HCT116 (cell line): ENCODE data around the gene SLC9A9. TPM values are rescaled to one million over a fixed set of nuclear protein-coding genes. Genes with fewer than 3 reads are reported as not detected.

ENCODE experiments used
- ATAC-seq: fragments of 200-7000 bp; cut with Tn5 transposase; 2 replicates; pipeline ENCODE4 v1.9.1; 2020; ENCODE audit warnings: mild to moderate bottlenecking, moderate library complexity
- BruUV-seq: library from RNA; stranded (reverse); fragments of 400-500 nt; replicated peaks from 2 replicates; lab custom pipeline; 2021; lab: Mats Ljungman, UMichigan
- CTCF ChIA-PET: fragments of 300-600 bp; sonication (Branson Sonifier 250); formaldehyde crosslinking; loops from one replicate; lab custom pipeline; 2021; ENCODE audit warnings: antibody characterized with exemption; lab: Charles Lee
- POLR2A ChIA-PET: fragments of 300-600, 350-600 bp; sonication (Branson Sonifier 250); formaldehyde crosslinking; loops from one replicate; lab custom pipeline; 2021; ENCODE audit warnings: antibody characterized with exemption; lab: Charles Lee
- RAD21 ChIA-PET, 2 experiments: fragments of 300-600 bp; sonication (Branson Sonifier 250); formaldehyde crosslinking; loops; one replicate each; lab custom pipeline; 2023; ENCODE audit warnings: low total read pairs in 2 of 2; ENCODE audit not compliant: uncharacterized antibody in 2 of 2, unreplicated experiment in 2 of 2, low non-redundant PET in 1 of 2; lab: Charles Lee
- DNase-seq: peaks from one replicate; pipeline ENCODE4 v3.0.0-alpha.2; 2010; ENCODE audit warnings: low read depth, low spot score
- H2AFZ ChIP-seq: fragments of 200-600 bp; shearing (Covaris generic), sonication (generic); 2 replicates; pipeline ENCODE4 v1.6.1; 2017; ENCODE audit warnings: low read depth, mixed run types, mixed read lengths, antibody characterized with exemption, low read length; ENCODE audit not compliant: poor library complexity, severe bottlenecking
- H3K27ac ChIP-seq: 2 replicates; pipeline ENCODE4 v1.5.1; 2012; ENCODE audit warnings: low read depth, low read length
- H3K27me3 ChIP-seq: fragments of 200-600 bp; sonication (generic); 2 replicates; pipeline ENCODE4 v1.6.1; 2016; ENCODE audit warnings: mixed run types, low read length, mixed read lengths; ENCODE audit not compliant: insufficient read depth
- H3K36me3 ChIP-seq, 2 experiments: fragments of 200-500 bp in 1 of 2; fragments of 200-600 bp in 1 of 2; sonication (Bioruptor generic) in 1 of 2; sonication (generic) in 1 of 2; 2 replicates each; pipeline versions ENCODE4 v1.5.1 to v1.6.1; 2014 to 2016; ENCODE audit warnings: low read length in 2 of 2, inconsistent platforms in 1 of 2, mixed read lengths in 1 of 2, mixed run types in 1 of 2; ENCODE audit not compliant: insufficient read depth in 2 of 2, control insufficient read depth in 1 of 2
- H3K4me1 ChIP-seq, 2 experiments: fragments of 200-600 bp in 1 of 2; sonication (generic) in 1 of 2; 2 replicates each; pipeline versions ENCODE4 v1.5.1 to v1.6.1; 2012 to 2017; ENCODE audit warnings: low read length in 2 of 2, inconsistent platforms in 1 of 2, mild to moderate bottlenecking in 1 of 2, mixed read lengths in 1 of 2, mixed run types in 1 of 2, moderate library complexity in 1 of 2; ENCODE audit not compliant: insufficient read depth in 2 of 2, control insufficient read depth in 1 of 2
- H3K4me2 ChIP-seq: fragments of 200-600 bp; sonication (generic); 2 replicates; pipeline ENCODE4 v1.6.1; 2017; ENCODE audit warnings: mixed run types, low read length, mixed read lengths
- H3K4me3 ChIP-seq, 2 experiments: fragments of 200-600 bp in 1 of 2; sonication (generic) in 1 of 2; replicated peaks in 1 of 2; 2 replicates each; pipeline ENCODE4 v1.5.1; 2011 to 2016; ENCODE audit warnings: low read length in 2 of 2, control low read depth in 1 of 2, low read depth in 1 of 2, mild to moderate bottlenecking in 1 of 2, mixed read lengths in 1 of 2, mixed run types in 1 of 2
- H3K79me2 ChIP-seq: fragments of 200-600 bp; sonication (generic); 2 replicates; pipeline ENCODE4 v1.6.1; 2017; ENCODE audit warnings: mild to moderate bottlenecking, mixed run types, low read length, moderate library complexity, mixed read lengths; ENCODE audit not compliant: insufficient read depth
- H3K9ac ChIP-seq: fragments of 200-600 bp; sonication (generic); 2 replicates; pipeline ENCODE4 v1.6.1; 2016; ENCODE audit warnings: low read length, mixed read lengths
- H3K9me2 ChIP-seq: fragments of 200-600 bp; sonication (generic), shearing (Covaris generic); 2 replicates; pipeline ENCODE4 v1.6.1; 2017; ENCODE audit warnings: mixed run types, mild to moderate bottlenecking, moderate library complexity; ENCODE audit not compliant: insufficient read depth
- H3K9me3 ChIP-seq, 2 experiments: fragments of 200-500 bp in 1 of 2; fragments of 200-600 bp in 1 of 2; sonication (Bioruptor generic) in 1 of 2; sonication (generic) in 1 of 2; 2 replicates each; pipeline ENCODE4 v1.6.1; 2014 to 2017; ENCODE audit warnings: low read length in 2 of 2, mixed read lengths in 2 of 2, inconsistent platforms in 1 of 2, low read depth in 1 of 2, mild to moderate bottlenecking in 1 of 2, mixed run types in 1 of 2, moderate library complexity in 1 of 2; ENCODE audit not compliant: control insufficient read depth in 1 of 2, insufficient read depth in 1 of 2
- H4K20me1 ChIP-seq: fragments of 200-600 bp; sonication (generic), shearing (Covaris generic); 2 replicates; pipeline ENCODE4 v1.6.1; 2017; ENCODE audit warnings: mixed run types, mild to moderate bottlenecking, moderate library complexity; ENCODE audit not compliant: insufficient read depth
- CBX3 ChIP-seq: IDR thresholded peaks from 2 replicates; pipeline ENCODE4 v1.6.1; 2012; ENCODE audit warnings: low read depth
- CEBPB ChIP-seq: IDR thresholded peaks from 2 replicates; pipeline ENCODE4 v1.6.1; 2012; ENCODE audit warnings: low read depth
- EZH2 ChIP-seq: fragments of 200-600 bp; sonication (generic); IDR thresholded peaks from 2 replicates; pipeline ENCODE4 v1.6.1; 2017; ENCODE audit warnings: antibody characterized with exemption, mixed run types
- EZH2phosphoT487 ChIP-seq: fragments of 200-600 bp; IDR thresholded peaks from 2 replicates; pipeline ENCODE4 v1.6.1; 2018; ENCODE audit warnings: antibody characterized with exemption, borderline replicate concordance
- FOSL1 ChIP-seq: IDR thresholded peaks from 2 replicates; pipeline ENCODE4 v1.6.1; 2012; ENCODE audit warnings: low read depth
- JUND ChIP-seq: IDR thresholded peaks from 2 replicates; pipeline ENCODE4 v1.6.1; 2012
- POLR2A ChIP-seq: IDR thresholded peaks from 2 replicates; pipeline ENCODE4 v1.7.0; 2011; ENCODE audit warnings: borderline replicate concordance; ENCODE audit not compliant: insufficient read depth, insufficient read length; ENCODE audit errors: extremely low read depth
- POLR2AphosphoS5 ChIP-seq: IDR thresholded peaks from 2 replicates; pipeline ENCODE4 v1.6.1; 2011; ENCODE audit warnings: mild to moderate bottlenecking, low read depth, low read length, moderate library complexity
- RAD21 ChIP-seq: IDR thresholded peaks from 2 replicates; pipeline ENCODE4 v1.6.1; 2012; ENCODE audit warnings: low read depth, mild to moderate bottlenecking
- SP1 ChIP-seq: IDR thresholded peaks from 2 replicates; pipeline ENCODE4 v1.6.1; 2012; ENCODE audit warnings: low read depth
- SRF ChIP-seq: IDR thresholded peaks from 2 replicates; pipeline ENCODE4 v1.6.1; 2012; ENCODE audit warnings: low read depth
- TCF7L2 ChIP-seq: IDR thresholded peaks from 2 replicates; pipeline ENCODE4 v1.7.0; 2011; ENCODE audit warnings: borderline replicate concordance, inconsistent platforms; ENCODE audit not compliant: insufficient read depth, insufficient read length; ENCODE audit errors: extremely low read depth
- YY1 ChIP-seq: IDR thresholded peaks from 2 replicates; pipeline ENCODE4 v1.6.1; 2011; ENCODE audit warnings: low read length, low read depth, moderate library complexity, mild to moderate bottlenecking; ENCODE audit not compliant: insufficient replicate concordance; ENCODE audit errors: extremely low read depth
- ZFX ChIP-seq: fragments of 450-650 bp; IDR thresholded peaks from 2 replicates; pipeline ENCODE4 v1.6.1; 2017
- ZNF274 ChIP-seq: fragments of 200-500 bp; sonication (Bioruptor generic); IDR thresholded peaks from 2 replicates; pipeline ENCODE4 v1.6.1; 2014; ENCODE audit warnings: mild to moderate bottlenecking, low read depth, low read length, inconsistent platforms
- intact Hi-C: fragments of 100-400 bp; cut with micrococcal nuclease; formaldehyde crosslinking; loops from 2 replicates; pipeline ENCODE4 v1.10.0; 2022
- total RNA-seq: library from RNA; stranded (reverse); gene quantifications from one replicate; pipeline ENCODE4 v1.2.1, GENCODE V29; 2021; ENCODE audit not compliant: unreplicated experiment
- TF ChIP-seq, protein P1 (sequence below): IDR thresholded peaks from 2 replicates; pipeline ENCODE4 v1.6.1; 2011; ENCODE audit warnings: mild to moderate bottlenecking, low read length, moderate library complexity; ENCODE audit not compliant: insufficient replicate concordance; ENCODE audit errors: extremely low read depth
- TF ChIP-seq, protein P2 (sequence below): IDR thresholded peaks from 2 replicates; pipeline ENCODE4 v1.6.1; 2012
- TF ChIP-seq, protein P3 (sequence below), 3 experiments: fragments of 200-600 bp in 1 of 3; sonication (generic) in 1 of 3; IDR thresholded peaks in 2 of 3; conservative IDR thresholded peaks in 1 of 3; 2 replicates each; pipeline ENCODE4 v1.5.1; 2012 to 2017; ENCODE audit warnings: low read depth in 2 of 3, low read length in 2 of 3, antibody characterized with exemption in 1 of 3, borderline replicate concordance in 1 of 3, control low read depth in 1 of 3, mild to moderate bottlenecking in 1 of 3, mixed read lengths in 1 of 3, mixed run types in 1 of 3, moderate library complexity in 1 of 3; ENCODE audit not compliant: insufficient read depth in 1 of 3
- TF ChIP-seq, protein P4 (sequence below): IDR thresholded peaks from 2 replicates; pipeline ENCODE4 v1.6.1; 2012

SLC9A9 gene
- total RNA-seq, 1 experiment from 2014 or later, result 0.20 TPM

DNA sequence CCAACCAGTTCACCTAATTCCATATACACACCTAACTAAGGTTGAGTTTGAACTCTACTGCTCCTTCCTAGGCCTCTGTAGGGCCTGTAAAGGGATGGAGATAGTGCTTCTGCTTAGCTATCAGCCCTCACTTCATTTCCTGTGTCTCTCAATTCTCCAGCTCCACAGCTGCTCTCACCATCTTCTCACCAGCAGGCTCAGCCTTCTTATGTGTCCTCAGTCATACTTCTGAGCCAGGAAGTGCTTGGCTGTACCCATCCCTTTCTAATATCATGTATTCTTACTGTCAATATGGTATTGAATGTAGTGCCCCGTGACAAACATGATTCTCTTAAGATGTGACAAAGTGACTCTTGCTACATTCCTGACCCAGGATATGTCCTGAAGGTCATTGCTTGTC lies 116.9 kb downstream of the SLC9A9 start:
- Histone ChIP-seq H3K9me2 (no peaks in the 10 kb centered on the region), H3K79me2 (no peaks in the 10 kb centered on the region), H3K4me3 (no peak overlapping the region), H3K4me1 (no peaks in the 10 kb centered on the region), H3K4me2 (no peak overlapping the region), H4K20me1 (no peaks in the 10 kb centered on the region), H3K9me3 (no peaks in the 10 kb centered on the region), H2AFZ (no peak overlapping the region), H3K9ac (no peak overlapping the region), H3K27me3 (no peaks in the 10 kb centered on the region), H3K36me3 (no peaks in the 10 kb centered on the region), H3K27ac (no peak overlapping the region)
- intact Hi-C loops, result no loop called here
- ATAC-seq (no peak), DNase-seq (no peak)
- RAD21 ChIA-PET, result no interaction called here
- POLR2A ChIA-PET, result no interaction called here
- no TSS peak for BruUV-seq
- no peak for TF ChIP-seq POLR2A
- TF ChIP-seq CEBPB, result no peak
- TF ChIP-seq POLR2AphosphoS5, result no peak
- no peak for TF ChIP-seq JUND
- no peak for TF ChIP-seq ZFX
- TF ChIP-seq RAD21, result no peak
- TF ChIP-seq EZH2phosphoT487, result no peak
- no peak for TF ChIP-seq ZNF274
- CTCF ChIA-PET, result no interaction called here

DNA sequence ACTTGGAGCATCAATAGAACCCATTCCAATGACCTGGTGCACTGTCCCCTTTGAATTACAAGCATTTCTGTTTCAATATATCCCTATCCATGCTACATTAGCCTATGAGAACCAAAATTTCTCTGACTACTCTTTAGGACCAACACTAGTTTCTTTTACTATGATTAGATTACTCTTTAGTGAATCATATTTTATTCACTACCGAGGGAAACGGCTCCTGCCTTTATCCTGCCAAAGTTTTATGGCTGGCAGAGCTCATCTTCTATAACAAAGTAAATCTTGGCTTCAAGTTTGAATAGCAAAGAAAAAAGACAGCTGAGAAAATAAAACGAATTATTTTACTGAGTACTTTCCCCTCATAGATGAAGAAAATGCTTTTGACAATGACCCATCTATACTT lies 120.9 kb downstream of the SLC9A9 start:
- H3K4me2 ChIP-seq, result no peak overlapping the region
- H3K9me3 ChIP-seq, result no peaks in the 10 kb centered on the region
- TF ChIP-seq SP1 (no peak), CEBPB (no peak), ZFX (no peak), FOSL1 (no peak), EZH2 (no peak), JUND (no peak), YY1 (no peak), SRF (no peak), ZNF274 (no peak), TCF7L2 (no peak), CBX3 (no peak)
- TF ChIP-seq, protein P1, sequence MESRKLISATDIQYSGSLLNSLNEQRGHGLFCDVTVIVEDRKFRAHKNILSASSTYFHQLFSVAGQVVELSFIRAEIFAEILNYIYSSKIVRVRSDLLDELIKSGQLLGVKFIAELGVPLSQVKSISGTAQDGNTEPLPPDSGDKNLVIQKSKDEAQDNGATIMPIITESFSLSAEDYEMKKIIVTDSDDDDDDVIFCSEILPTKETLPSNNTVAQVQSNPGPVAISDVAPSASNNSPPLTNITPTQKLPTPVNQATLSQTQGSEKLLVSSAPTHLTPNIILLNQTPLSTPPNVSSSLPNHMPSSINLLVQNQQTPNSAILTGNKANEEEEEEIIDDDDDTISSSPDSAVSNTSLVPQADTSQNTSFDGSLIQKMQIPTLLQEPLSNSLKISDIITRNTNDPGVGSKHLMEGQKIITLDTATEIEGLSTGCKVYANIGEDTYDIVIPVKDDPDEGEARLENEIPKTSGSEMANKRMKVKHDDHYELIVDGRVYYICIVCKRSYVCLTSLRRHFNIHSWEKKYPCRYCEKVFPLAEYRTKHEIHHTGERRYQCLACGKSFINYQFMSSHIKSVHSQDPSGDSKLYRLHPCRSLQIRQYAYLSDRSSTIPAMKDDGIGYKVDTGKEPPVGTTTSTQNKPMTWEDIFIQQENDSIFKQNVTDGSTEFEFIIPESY, result no peak
- TF ChIP-seq, protein P2, sequence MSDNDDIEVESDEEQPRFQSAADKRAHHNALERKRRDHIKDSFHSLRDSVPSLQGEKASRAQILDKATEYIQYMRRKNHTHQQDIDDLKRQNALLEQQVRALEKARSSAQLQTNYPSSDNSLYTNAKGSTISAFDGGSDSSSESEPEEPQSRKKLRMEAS, result no peak
- TF ChIP-seq, protein P3, sequence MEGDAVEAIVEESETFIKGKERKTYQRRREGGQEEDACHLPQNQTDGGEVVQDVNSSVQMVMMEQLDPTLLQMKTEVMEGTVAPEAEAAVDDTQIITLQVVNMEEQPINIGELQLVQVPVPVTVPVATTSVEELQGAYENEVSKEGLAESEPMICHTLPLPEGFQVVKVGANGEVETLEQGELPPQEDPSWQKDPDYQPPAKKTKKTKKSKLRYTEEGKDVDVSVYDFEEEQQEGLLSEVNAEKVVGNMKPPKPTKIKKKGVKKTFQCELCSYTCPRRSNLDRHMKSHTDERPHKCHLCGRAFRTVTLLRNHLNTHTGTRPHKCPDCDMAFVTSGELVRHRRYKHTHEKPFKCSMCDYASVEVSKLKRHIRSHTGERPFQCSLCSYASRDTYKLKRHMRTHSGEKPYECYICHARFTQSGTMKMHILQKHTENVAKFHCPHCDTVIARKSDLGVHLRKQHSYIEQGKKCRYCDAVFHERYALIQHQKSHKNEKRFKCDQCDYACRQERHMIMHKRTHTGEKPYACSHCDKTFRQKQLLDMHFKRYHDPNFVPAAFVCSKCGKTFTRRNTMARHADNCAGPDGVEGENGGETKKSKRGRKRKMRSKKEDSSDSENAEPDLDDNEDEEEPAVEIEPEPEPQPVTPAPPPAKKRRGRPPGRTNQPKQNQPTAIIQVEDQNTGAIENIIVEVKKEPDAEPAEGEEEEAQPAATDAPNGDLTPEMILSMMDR (IDR thresholded peaks at IDR 0.05 in 2 of 3, conservative IDR thresholded peaks at IDR 0.05 in 1 of 3; ENCODE audit: borderline replicate concordance in 1 of 3, insufficient read depth in 1 of 3, low read depth in 2 of 3, low read length in 2 of 3), result no peak
- TF ChIP-seq, protein P4, sequence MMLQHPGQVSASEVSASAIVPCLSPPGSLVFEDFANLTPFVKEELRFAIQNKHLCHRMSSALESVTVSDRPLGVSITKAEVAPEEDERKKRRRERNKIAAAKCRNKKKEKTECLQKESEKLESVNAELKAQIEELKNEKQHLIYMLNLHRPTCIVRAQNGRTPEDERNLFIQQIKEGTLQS, result no peak

More for the DNA sequence above, 120.9 kb downstream of the SLC9A9 start:
- H3K27me3 ChIP-seq, result no peaks in the 10 kb centered on the region
- H4K20me1 ChIP-seq, result no peaks in the 10 kb centered on the region
- H3K36me3 ChIP-seq, result no peaks in the 10 kb centered on the region
- POLR2A ChIA-PET, result no interaction called here
- no peak overlapping the region for H3K9ac ChIP-seq
- no peak overlapping the region for H3K27ac ChIP-seq
- H3K4me1 ChIP-seq, result no peaks in the 10 kb centered on the region
- ATAC-seq, result no peak
- RAD21 ChIA-PET, result no interaction called here
- H2AFZ ChIP-seq, result no peak overlapping the region
- H3K4me3 ChIP-seq, result no peak overlapping the region
- intact Hi-C loops, result no loop called here
- H3K9me2 ChIP-seq, result no peaks in the 10 kb centered on the region
- H3K79me2 ChIP-seq, result no peaks in the 10 kb centered on the region
- CTCF ChIA-PET, result no interaction called here
- BruUV-seq, result no TSS peak
- no peak for DNase-seq
